ENCODE measurements around the gene ATG4B.

DNA sequence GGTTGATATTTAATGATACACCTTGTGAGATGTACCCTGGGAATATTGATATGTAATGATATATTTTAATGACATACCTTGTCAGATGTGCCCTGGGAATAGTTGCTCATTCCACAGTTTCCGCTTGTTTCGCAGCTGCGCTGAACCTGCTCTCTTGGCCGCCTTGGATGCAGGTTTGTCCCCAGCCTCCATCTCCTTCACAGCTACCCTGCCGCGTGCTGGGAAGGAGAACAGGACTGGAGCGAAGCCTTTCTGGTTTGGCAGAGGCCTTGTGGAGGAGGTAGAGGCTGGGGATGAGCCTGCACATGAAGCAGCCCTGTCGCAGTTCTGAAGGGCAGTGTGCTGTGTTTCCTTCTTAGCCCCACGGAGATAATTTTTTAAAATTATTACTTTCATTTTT is 14.6 kb downstream of the ATG4B start:
- TF ChIP-seq MYC (IDR thresholded peaks at IDR 0.05; ENCODE audit: low read depth, low read length) = no peak
- TF ChIP-seq, protein P1, sequence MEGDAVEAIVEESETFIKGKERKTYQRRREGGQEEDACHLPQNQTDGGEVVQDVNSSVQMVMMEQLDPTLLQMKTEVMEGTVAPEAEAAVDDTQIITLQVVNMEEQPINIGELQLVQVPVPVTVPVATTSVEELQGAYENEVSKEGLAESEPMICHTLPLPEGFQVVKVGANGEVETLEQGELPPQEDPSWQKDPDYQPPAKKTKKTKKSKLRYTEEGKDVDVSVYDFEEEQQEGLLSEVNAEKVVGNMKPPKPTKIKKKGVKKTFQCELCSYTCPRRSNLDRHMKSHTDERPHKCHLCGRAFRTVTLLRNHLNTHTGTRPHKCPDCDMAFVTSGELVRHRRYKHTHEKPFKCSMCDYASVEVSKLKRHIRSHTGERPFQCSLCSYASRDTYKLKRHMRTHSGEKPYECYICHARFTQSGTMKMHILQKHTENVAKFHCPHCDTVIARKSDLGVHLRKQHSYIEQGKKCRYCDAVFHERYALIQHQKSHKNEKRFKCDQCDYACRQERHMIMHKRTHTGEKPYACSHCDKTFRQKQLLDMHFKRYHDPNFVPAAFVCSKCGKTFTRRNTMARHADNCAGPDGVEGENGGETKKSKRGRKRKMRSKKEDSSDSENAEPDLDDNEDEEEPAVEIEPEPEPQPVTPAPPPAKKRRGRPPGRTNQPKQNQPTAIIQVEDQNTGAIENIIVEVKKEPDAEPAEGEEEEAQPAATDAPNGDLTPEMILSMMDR (IDR thresholded peaks at IDR 0.05; ENCODE audit: extremely low read depth in 1 of 2, insufficient read depth in 1 of 2, low read depth in 1 of 2, low read length in 2 of 2) = no peak
